ENCODE results near the gene CLEC11A.
"Not testable (repeated sequence)": the region's sequence is repeated elsewhere in the genome, so short reads cannot be mapped to it uniquely, and the experiment has no call there.

The CLEC11A gene

DNA sequence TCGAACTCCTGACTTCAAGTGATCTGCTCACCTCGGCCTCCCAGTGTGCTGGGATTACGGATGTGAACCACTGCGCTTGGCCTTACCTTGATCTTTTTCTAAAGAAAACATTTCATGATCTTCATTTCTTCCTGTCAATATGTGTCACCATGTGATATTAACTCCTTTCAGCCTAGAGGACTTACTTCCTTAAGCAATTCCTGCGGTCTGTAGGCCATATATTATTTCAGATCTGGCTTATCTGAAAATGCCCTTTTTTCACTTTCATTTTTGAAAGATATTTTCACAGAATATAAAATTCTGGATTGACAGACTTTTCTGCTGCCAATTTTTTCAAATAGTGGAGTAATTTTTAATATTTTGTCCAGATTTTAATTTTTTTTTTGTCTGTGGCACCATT, 45.1 kb downstream of the CLEC11A start:
- no peak overlapping the region for H3K27ac ChIP-seq (ENCODE audit: low read depth, low read length)
- TF ChIP-seq EZH2phosphoT487 (IDR thresholded peaks at IDR 0.05; ENCODE audit: borderline replicate concordance, low read length) (no peak), CTCF (IDR thresholded peaks at IDR 0.05; ENCODE audit: low read depth, low read length, poor library complexity, severe bottlenecking) (no peak)
- H3K4me1 ChIP-seq (ENCODE audit: control insufficient read depth, low read length), result no peaks in the 10 kb centered on the region
- H3K36me3 ChIP-seq (ENCODE audit: control insufficient read depth, low read length), result no peaks in the 10 kb centered on the region
- no peak overlapping the region for H3K4me3 ChIP-seq (ENCODE audit: low read length)
- H3K9me2 ChIP-seq (replicated peaks; ENCODE audit: control insufficient read depth, low read length), result no peaks in the 10 kb centered on the region
- no peaks in the 10 kb centered on the region for H3K9me3 ChIP-seq (ENCODE audit: control insufficient read depth, insufficient read depth, low read length)
- no peaks in the 10 kb centered on the region for H4K20me1 ChIP-seq (ENCODE audit: control insufficient read depth, insufficient read depth, low read depth, low read length)
- H3K79me2 ChIP-seq (ENCODE audit: control insufficient read depth, low read length), result no peaks in the 10 kb centered on the region
- H3K27me3 ChIP-seq (ENCODE audit: control insufficient read depth, low read length), result no peaks in the 10 kb centered on the region
- H3F3A ChIP-seq (ENCODE audit: control insufficient read depth, insufficient read depth), result no peaks in the 10 kb centered on the region
- no peak overlapping the region for H3K4me2 ChIP-seq (ENCODE audit: low read length)

GRCh38 chr19:50770164-50770563, 47.0 kb downstream of the CLEC11A start, which contains the start of gene GPR32:
GPR32 (plus strand) TSS chr19:50770464; CDS start chr19:50770601, 137 bp downstream.
- not testable (repeated sequence) for H3K4me1 ChIP-seq (ENCODE audit: control insufficient read depth, low read length); H3K4me3 ChIP-seq (ENCODE audit: low read length); H3K4me2 ChIP-seq (ENCODE audit: low read length); H3K27ac ChIP-seq (ENCODE audit: low read depth, low read length); H4K20me1 ChIP-seq (ENCODE audit: control insufficient read depth, insufficient read depth, low read depth, low read length); H3K27me3 ChIP-seq (ENCODE audit: control insufficient read depth, low read length); H3F3A ChIP-seq (ENCODE audit: control insufficient read depth, insufficient read depth); H3K9me3 ChIP-seq (ENCODE audit: control insufficient read depth, insufficient read depth, low read length); H3K9me2 ChIP-seq (replicated peaks; ENCODE audit: control insufficient read depth, low read length); H3K79me2 ChIP-seq (ENCODE audit: control insufficient read depth, low read length); H3K36me3 ChIP-seq (ENCODE audit: control insufficient read depth, low read length)

GRCh38 chr19:50770888-50771287, 47.7 kb downstream of the CLEC11A start:
- no peaks in the 10 kb centered on the region for H3K79me2 ChIP-seq (ENCODE audit: control insufficient read depth, low read length)
- no peaks in the 10 kb centered on the region for H3K36me3 ChIP-seq (ENCODE audit: control insufficient read depth, low read length)
- no peak overlapping the region for H3K4me2 ChIP-seq (ENCODE audit: low read length)
- no peak overlapping the region for H3K27ac ChIP-seq (ENCODE audit: low read depth, low read length)
- no peaks in the 10 kb centered on the region for H4K20me1 ChIP-seq (ENCODE audit: control insufficient read depth, insufficient read depth, low read depth, low read length)
- no peak overlapping the region for H3K4me3 ChIP-seq (ENCODE audit: low read length)
- no peaks in the 10 kb centered on the region for H3K9me3 ChIP-seq (ENCODE audit: control insufficient read depth, insufficient read depth, low read length)
- H3K9me2 ChIP-seq (replicated peaks; ENCODE audit: control insufficient read depth, low read length), result no peaks in the 10 kb centered on the region
- no peaks in the 10 kb centered on the region for H3F3A ChIP-seq (ENCODE audit: control insufficient read depth, insufficient read depth)
- H3K4me1 ChIP-seq (ENCODE audit: control insufficient read depth, low read length), result no peaks in the 10 kb centered on the region
- no peak for TF ChIP-seq EZH2phosphoT487 (IDR thresholded peaks at IDR 0.05; ENCODE audit: borderline replicate concordance, low read length)
- no peak for TF ChIP-seq CTCF (IDR thresholded peaks at IDR 0.05; ENCODE audit: low read depth, low read length, poor library complexity, severe bottlenecking)
- H3K27me3 ChIP-seq (ENCODE audit: control insufficient read depth, low read length), result no peaks in the 10 kb centered on the region

- no peaks in the 10 kb centered on the region for H4K20me1 ChIP-seq (ENCODE audit: control insufficient read depth, insufficient read depth, low read depth, low read length)
- no peak overlapping the region for H3K4me3 ChIP-seq (ENCODE audit: low read length)
- no peaks in the 10 kb centered on the region for H3K4me1 ChIP-seq (ENCODE audit: control insufficient read depth, low read length)
- H3K9me3 ChIP-seq (ENCODE audit: control insufficient read depth, insufficient read depth, low read length), result no peaks in the 10 kb centered on the region
- no peaks in the 10 kb centered on the region for H3K79me2 ChIP-seq (ENCODE audit: control insufficient read depth, low read length)
- no peaks in the 10 kb centered on the region for H3K9me2 ChIP-seq (replicated peaks; ENCODE audit: control insufficient read depth, low read length)
- no peaks in the 10 kb centered on the region for H3F3A ChIP-seq (ENCODE audit: control insufficient read depth, insufficient read depth)
- H3K27me3 ChIP-seq (ENCODE audit: control insufficient read depth, low read length), result no peaks in the 10 kb centered on the region
- H3K36me3 ChIP-seq (ENCODE audit: control insufficient read depth, low read length), result no peaks in the 10 kb centered on the region
- H3K4me2 ChIP-seq (ENCODE audit: low read length), result no peak overlapping the region
- no peak overlapping the region for H3K27ac ChIP-seq (ENCODE audit: low read depth, low read length)
- no peak for TF ChIP-seq CTCF (IDR thresholded peaks at IDR 0.05; ENCODE audit: low read depth, low read length, poor library complexity, severe bottlenecking)
These were observed 49.3 kb downstream of the CLEC11A start for GRCh38 chr19:50772476-50772875.

DNA sequence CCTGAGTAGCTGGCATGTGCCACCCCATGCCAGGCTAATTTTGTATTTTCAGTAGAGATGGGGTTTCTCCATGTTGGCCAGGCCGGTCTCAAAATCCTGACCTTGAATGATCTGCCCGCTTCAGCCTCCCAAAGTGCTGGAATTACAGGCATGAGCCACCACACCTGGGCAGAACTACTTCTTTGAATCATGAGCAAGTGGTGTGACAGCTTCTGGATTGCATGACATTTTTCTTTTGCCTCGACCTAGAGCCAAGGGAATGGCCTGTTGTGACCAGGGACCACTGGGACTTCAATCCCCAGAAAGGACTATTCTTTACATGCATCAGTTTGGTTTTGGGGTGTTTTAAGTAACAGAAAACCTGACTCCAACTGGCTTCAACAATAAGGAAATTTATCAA, 49.7 kb downstream of the CLEC11A start:
- not testable (repeated sequence) for H3K79me2 ChIP-seq (ENCODE audit: control insufficient read depth, low read length); H4K20me1 ChIP-seq (ENCODE audit: control insufficient read depth, insufficient read depth, low read depth, low read length); H3K4me3 ChIP-seq (ENCODE audit: low read length); H3K4me2 ChIP-seq (ENCODE audit: low read length); H3K27ac ChIP-seq (ENCODE audit: low read depth, low read length); H3K9me2 ChIP-seq (replicated peaks; ENCODE audit: control insufficient read depth, low read length); H3F3A ChIP-seq (ENCODE audit: control insufficient read depth, insufficient read depth); H3K9me3 ChIP-seq (ENCODE audit: control insufficient read depth, insufficient read depth, low read length); H3K4me1 ChIP-seq (ENCODE audit: control insufficient read depth, low read length); H3K27me3 ChIP-seq (ENCODE audit: control insufficient read depth, low read length); H3K36me3 ChIP-seq (ENCODE audit: control insufficient read depth, low read length)

GRCh38 chr19:50773454-50773853, 50.3 kb downstream of the CLEC11A start:
- not testable (repeated sequence) for H3K4me3 ChIP-seq (ENCODE audit: low read length); H3K4me1 ChIP-seq (ENCODE audit: control insufficient read depth, low read length); H4K20me1 ChIP-seq (ENCODE audit: control insufficient read depth, insufficient read depth, low read depth, low read length); H3K79me2 ChIP-seq (ENCODE audit: control insufficient read depth, low read length); H3K9me2 ChIP-seq (replicated peaks; ENCODE audit: control insufficient read depth, low read length); H3K36me3 ChIP-seq (ENCODE audit: control insufficient read depth, low read length); H3F3A ChIP-seq (ENCODE audit: control insufficient read depth, insufficient read depth); H3K27ac ChIP-seq (ENCODE audit: low read depth, low read length); H3K4me2 ChIP-seq (ENCODE audit: low read length); H3K9me3 ChIP-seq (ENCODE audit: control insufficient read depth, insufficient read depth, low read length); H3K27me3 ChIP-seq (ENCODE audit: control insufficient read depth, low read length)
